HL-60 (cell line): ENCODE data around the gene DAAM1.
A peak's percentile ranks its signal among the peaks of the same experiment; 100 is the strongest.

ENCODE experiments used
- DNase-seq, 2 experiments: peaks; one replicate each; pipeline ENCODE4 v3.0.0-alpha.2; 2010 to 2020; ENCODE audit warnings: low read depth in 1 of 2, low spot score in 1 of 2
- H3K27ac ChIP-seq: fragments of 250-450 bp; sonication (Bioruptor Pico); replicated peaks from 2 replicates; pipeline ENCODE4 v1.5.1; 2020; ENCODE audit warnings: mild to moderate bottlenecking, moderate library complexity
- H3K27me3 ChIP-seq: fragments of 250-450 bp; sonication (Bioruptor Pico); 2 replicates; pipeline ENCODE4 v1.5.1; 2021; ENCODE audit warnings: mild to moderate bottlenecking, moderate library complexity; ENCODE audit not compliant: insufficient read depth, poor library complexity, severe bottlenecking
- H3K4me3 ChIP-seq: replicated peaks from 2 replicates; pipeline ENCODE4 v1.5.1; 2011; ENCODE audit warnings: mild to moderate bottlenecking, control low read depth, low read length; ENCODE audit not compliant: insufficient read depth
- CTCF ChIP-seq: IDR thresholded peaks from one replicate; pipeline ENCODE4 v1.5.1; 2011; ENCODE audit warnings: low read length, control low read depth, inconsistent platforms; ENCODE audit not compliant: insufficient read depth
- GABPA ChIP-seq: IDR thresholded peaks from 2 replicates; pipeline ENCODE4 v1.6.1; 2012; ENCODE audit warnings: low read depth
- POLR2AphosphoS5 ChIP-seq: IDR thresholded peaks from 2 replicates; pipeline ENCODE4 v1.6.1; 2012; ENCODE audit warnings: low read depth
- REST ChIP-seq: IDR thresholded peaks from 2 replicates; pipeline ENCODE4 v1.6.1; 2012; ENCODE audit warnings: low read depth; ENCODE audit not compliant: insufficient replicate concordance
- SPI1 ChIP-seq: IDR thresholded peaks from 2 replicates; pipeline ENCODE4 v1.6.1; 2012; ENCODE audit warnings: low read depth, mild to moderate bottlenecking, borderline replicate concordance
- long read RNA-seq: library from polyadenylated mRNA; unstranded; transcript quantifications from one replicate; pipeline ENCODE4 v2.0.0, GENCODE V29; 2020

The DAAM1 gene
- long read RNA-seq, partial matches to known transcripts = 24 of 32 reads
- long read RNA-seq, other reads (novel, unspliced or antisense) = 7 of 32 reads

GRCh38 chr14:59188461-59189090 is at the start of gene DAAM1:
Gene DAAM1 (plus strand): TSS chr14:59188667. CDS start chr14:59263478, 74,811 bp downstream.
- Histone ChIP-seq H3K27ac (peak within 1 kb of the TSS; percentile 82), H3K27me3 (no peaks in the 10 kb centered on the region), H3K4me3 (peak within 1 kb of the TSS; percentile 95)
- no peak for TF ChIP-seq SPI1
- peak; percentile 10 for TF ChIP-seq REST
- no peak for TF ChIP-seq CTCF
- no peak for TF ChIP-seq GABPA
- TF ChIP-seq POLR2AphosphoS5 = peak; percentile 68
- DNase-seq = peak; percentile 92 to 99

GRCh38 chr14:59139324-59139723 is 49.1 kb upstream of the DAAM1 start:
- no peaks in the 10 kb centered on the region for H3K27me3 ChIP-seq
- no peak for TF ChIP-seq CTCF
- no peak for TF ChIP-seq SPI1
- TF ChIP-seq REST = no peak
- TF ChIP-seq POLR2AphosphoS5 = no peak
- TF ChIP-seq GABPA = no peak
- no peak for DNase-seq
- H3K27ac ChIP-seq = no peak overlapping the region
- H3K4me3 ChIP-seq = no peak overlapping the region

- no peak overlapping the region for H3K27ac ChIP-seq
- no peak overlapping the region for H3K4me3 ChIP-seq
- no peak for DNase-seq
- no peak for TF ChIP-seq REST
- no peak for TF ChIP-seq CTCF
- no peak for TF ChIP-seq GABPA
- TF ChIP-seq POLR2AphosphoS5 = no peak
- TF ChIP-seq SPI1 = no peak
- H3K27me3 ChIP-seq = no peaks in the 10 kb centered on the region
These were observed 48.2 kb upstream of the DAAM1 start for GRCh38 chr14:59140106-59140843.
